HEK293T (cell line): ENCODE measurements around the gene ANKH.

Source experiments
- FOXK2 ChIP-seq: fragments of 450-650 bp; IDR thresholded peaks from 2 replicates; pipeline ENCODE4 v1.6.1; 2016; ENCODE audit warnings: mild to moderate bottlenecking
- NFRKB ChIP-seq: fragments of 450-650 bp; IDR thresholded peaks from 2 replicates; pipeline ENCODE4 v1.6.1; 2016; ENCODE audit warnings: mild to moderate bottlenecking, moderate library complexity
- SP1 ChIP-seq: fragments of 450-650 bp; IDR thresholded peaks from 2 replicates; pipeline ENCODE4 v1.6.1; 2017
- TF ChIP-seq, protein P1 (sequence below): fragments of 450-650 bp; IDR thresholded peaks from 2 replicates; pipeline ENCODE4 v1.6.1; 2016

DNA sequence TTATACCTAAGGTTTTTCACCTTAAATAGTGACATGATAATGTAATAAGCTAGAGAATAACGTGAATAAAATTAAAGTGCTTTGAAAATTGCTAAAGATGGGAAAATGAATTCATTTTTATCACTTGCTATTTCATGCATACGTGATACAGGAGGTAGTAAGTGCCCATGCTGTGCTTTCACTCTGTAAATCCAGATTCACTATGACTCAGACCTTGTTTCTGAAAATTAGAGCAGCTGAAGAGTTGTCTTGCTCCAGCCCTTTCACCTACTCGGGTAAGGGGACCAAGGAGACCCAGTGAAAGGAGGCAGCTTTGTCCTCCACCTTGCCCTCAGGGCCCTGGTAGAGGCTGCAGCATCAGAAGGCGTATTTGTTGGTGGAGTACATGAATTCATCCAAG is 87.9 kb downstream of the ANKH start:
- TF ChIP-seq FOXK2 (no peak), NFRKB (no peak), SP1 (no peak)
- TF ChIP-seq, protein P1, sequence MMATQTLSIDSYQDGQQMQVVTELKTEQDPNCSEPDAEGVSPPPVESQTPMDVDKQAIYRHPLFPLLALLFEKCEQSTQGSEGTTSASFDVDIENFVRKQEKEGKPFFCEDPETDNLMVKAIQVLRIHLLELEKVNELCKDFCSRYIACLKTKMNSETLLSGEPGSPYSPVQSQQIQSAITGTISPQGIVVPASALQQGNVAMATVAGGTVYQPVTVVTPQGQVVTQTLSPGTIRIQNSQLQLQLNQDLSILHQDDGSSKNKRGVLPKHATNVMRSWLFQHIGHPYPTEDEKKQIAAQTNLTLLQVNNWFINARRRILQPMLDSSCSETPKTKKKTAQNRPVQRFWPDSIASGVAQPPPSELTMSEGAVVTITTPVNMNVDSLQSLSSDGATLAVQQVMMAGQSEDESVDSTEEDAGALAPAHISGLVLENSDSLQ: no peak
